DOHH2 (cell line): ENCODE data around the gene SIPA1L3.

Experiments used
- H3F3A ChIP-seq: fragments of 200-600 bp; sonication (generic), shearing (Covaris generic); 2 replicates; pipeline ENCODE4 v1.6.0; 2016; ENCODE audit warnings: antibody characterized with exemption, mild to moderate bottlenecking; ENCODE audit not compliant: control insufficient read depth, insufficient read depth
- H3K27ac ChIP-seq: fragments of 200-600 bp; sonication (generic); 2 replicates; pipeline ENCODE4 v1.5.1; 2014; ENCODE audit warnings: low read depth, mild to moderate bottlenecking, low read length, moderate library complexity
- H3K27me3 ChIP-seq: fragments of 200-600 bp; sonication (generic); 2 replicates; pipeline ENCODE4 v1.6.1; 2014; ENCODE audit warnings: mild to moderate bottlenecking, low read length, mixed read lengths; ENCODE audit not compliant: control insufficient read depth
- H3K36me3 ChIP-seq: fragments of 200-600 bp; sonication (generic); 2 replicates; pipeline ENCODE4 v1.6.1; 2014; ENCODE audit warnings: mild to moderate bottlenecking, low read length, moderate library complexity, mixed read lengths; ENCODE audit not compliant: control insufficient read depth
- H3K4me1 ChIP-seq: fragments of 200-600 bp; sonication (generic); 2 replicates; pipeline ENCODE4 v1.6.1; 2014; ENCODE audit warnings: mild to moderate bottlenecking, low read length, mixed read lengths; ENCODE audit not compliant: control insufficient read depth
- H3K4me2 ChIP-seq: fragments of 200-600 bp; sonication (generic); 2 replicates; pipeline ENCODE4 v1.6.0; 2014; ENCODE audit warnings: mild to moderate bottlenecking, low read length, moderate library complexity
- H3K4me3 ChIP-seq: fragments of 200-600 bp; sonication (generic); 2 replicates; pipeline ENCODE4 v1.5.1; 2014; ENCODE audit warnings: mild to moderate bottlenecking, low read length, mixed read lengths
- H3K79me2 ChIP-seq: fragments of 200-600 bp; sonication (generic); 2 replicates; pipeline ENCODE4 v1.6.1; 2014; ENCODE audit warnings: mild to moderate bottlenecking, low read length, mixed read lengths; ENCODE audit not compliant: control insufficient read depth
- H3K9me2 ChIP-seq: fragments of 200-600 bp; sonication (generic); replicated peaks from 2 replicates; pipeline ENCODE4 v1.6.1; 2014; ENCODE audit warnings: mild to moderate bottlenecking, low read length, mixed read lengths; ENCODE audit not compliant: control insufficient read depth
- H3K9me3 ChIP-seq: fragments of 200-600 bp; sonication (generic); 2 replicates; pipeline ENCODE4 v1.6.1; 2014; ENCODE audit warnings: antibody characterized with exemption, low read length, mixed read lengths; ENCODE audit not compliant: control insufficient read depth, insufficient read depth
- H4K20me1 ChIP-seq: fragments of 200-600 bp; sonication (generic); 2 replicates; pipeline ENCODE4 v1.6.0; 2014; ENCODE audit warnings: low read depth, mild to moderate bottlenecking, antibody characterized with exemption, low read length, moderate library complexity; ENCODE audit not compliant: control insufficient read depth, insufficient read depth
- EZH2phosphoT487 ChIP-seq: fragments of 200-600 bp; sonication (generic); IDR thresholded peaks from 2 replicates; pipeline ENCODE4 v1.6.1; 2017; ENCODE audit warnings: borderline replicate concordance, mild to moderate bottlenecking, antibody characterized with exemption, low read length, moderate library complexity, mixed read lengths
- TF ChIP-seq, protein P1 (sequence below): fragments of 200-600 bp; sonication (generic); IDR thresholded peaks from one replicate; pipeline ENCODE4 v1.5.1; 2014; ENCODE audit warnings: antibody characterized with exemption, mild to moderate bottlenecking, low read depth, low read length; ENCODE audit not compliant: poor library complexity, severe bottlenecking

The SIPA1L3 gene

DNA sequence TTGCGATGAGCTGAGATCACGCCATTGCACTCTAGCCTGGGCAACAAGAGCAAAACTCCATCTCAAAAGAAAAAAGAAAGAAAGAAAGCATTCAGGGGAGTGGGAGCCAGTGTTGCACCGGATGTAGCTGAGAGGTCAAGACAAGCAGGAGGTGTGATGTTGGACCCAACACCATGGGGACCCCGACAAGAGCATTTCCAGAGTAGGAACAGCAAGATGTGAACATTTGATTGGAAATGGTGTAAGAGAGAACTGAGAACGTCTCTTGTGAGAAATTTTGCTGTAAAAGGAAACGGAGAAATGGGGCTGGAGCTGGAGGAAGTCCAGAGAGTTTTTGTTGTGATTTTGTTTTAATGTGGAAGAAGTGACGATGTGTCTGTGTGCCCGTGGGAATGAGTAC, 332.8 kb downstream of the SIPA1L3 start:
- H3K36me3 ChIP-seq: no peaks in the 10 kb centered on the region
- H3K4me1 ChIP-seq: peaks cover 6% of the 10 kb centered on the region
- H3K27me3 ChIP-seq: no peaks in the 10 kb centered on the region
- H3K27ac ChIP-seq: no peak overlapping the region
- H3K9me2 ChIP-seq: no peaks in the 10 kb centered on the region
- no peak overlapping the region for H3K4me2 ChIP-seq
- no peak overlapping the region for H3K4me3 ChIP-seq
- H3K9me3 ChIP-seq: no peaks in the 10 kb centered on the region
- H3K79me2 ChIP-seq: no peaks in the 10 kb centered on the region
- no peak for TF ChIP-seq EZH2phosphoT487
- TF ChIP-seq, protein P1, sequence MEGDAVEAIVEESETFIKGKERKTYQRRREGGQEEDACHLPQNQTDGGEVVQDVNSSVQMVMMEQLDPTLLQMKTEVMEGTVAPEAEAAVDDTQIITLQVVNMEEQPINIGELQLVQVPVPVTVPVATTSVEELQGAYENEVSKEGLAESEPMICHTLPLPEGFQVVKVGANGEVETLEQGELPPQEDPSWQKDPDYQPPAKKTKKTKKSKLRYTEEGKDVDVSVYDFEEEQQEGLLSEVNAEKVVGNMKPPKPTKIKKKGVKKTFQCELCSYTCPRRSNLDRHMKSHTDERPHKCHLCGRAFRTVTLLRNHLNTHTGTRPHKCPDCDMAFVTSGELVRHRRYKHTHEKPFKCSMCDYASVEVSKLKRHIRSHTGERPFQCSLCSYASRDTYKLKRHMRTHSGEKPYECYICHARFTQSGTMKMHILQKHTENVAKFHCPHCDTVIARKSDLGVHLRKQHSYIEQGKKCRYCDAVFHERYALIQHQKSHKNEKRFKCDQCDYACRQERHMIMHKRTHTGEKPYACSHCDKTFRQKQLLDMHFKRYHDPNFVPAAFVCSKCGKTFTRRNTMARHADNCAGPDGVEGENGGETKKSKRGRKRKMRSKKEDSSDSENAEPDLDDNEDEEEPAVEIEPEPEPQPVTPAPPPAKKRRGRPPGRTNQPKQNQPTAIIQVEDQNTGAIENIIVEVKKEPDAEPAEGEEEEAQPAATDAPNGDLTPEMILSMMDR: no peak
- no peaks in the 10 kb centered on the region for H3F3A ChIP-seq
- no peaks in the 10 kb centered on the region for H4K20me1 ChIP-seq

DNA sequence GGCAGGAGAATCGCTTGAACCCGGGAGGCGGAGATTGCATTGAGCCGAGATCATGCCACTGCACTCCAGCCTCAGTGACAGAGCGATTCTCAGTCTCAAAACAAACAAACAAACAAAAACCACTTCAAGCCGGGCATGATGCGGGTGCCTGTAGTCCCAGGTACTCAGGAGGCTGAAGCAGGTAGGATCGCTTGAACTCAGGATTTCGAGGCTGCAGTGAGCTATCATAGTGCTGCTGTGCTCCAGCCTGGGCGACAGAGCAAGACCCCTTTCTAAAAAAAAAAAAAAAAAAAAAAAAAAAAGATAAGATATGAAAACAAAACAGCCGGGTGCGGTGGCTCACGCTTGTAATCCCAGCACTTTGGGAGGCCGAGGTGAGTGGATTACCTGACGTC, 336.3 kb downstream of the SIPA1L3 start:
- no peaks in the 10 kb centered on the region for H3K27me3 ChIP-seq
- TF ChIP-seq EZH2phosphoT487: no peak
- TF ChIP-seq, protein P1: no peak
- no peaks in the 10 kb centered on the region for H3K9me3 ChIP-seq
- H3K27ac ChIP-seq: no peak overlapping the region
- no peaks in the 10 kb centered on the region for H3K79me2 ChIP-seq
- H4K20me1 ChIP-seq: no peaks in the 10 kb centered on the region
- H3K4me3 ChIP-seq: peak overlapping the region; percentile 63
- H3K36me3 ChIP-seq: no peaks in the 10 kb centered on the region
- H3K4me1 ChIP-seq: peaks cover 6% of the 10 kb centered on the region
- peak overlapping the region; percentile 69 for H3K4me2 ChIP-seq
- no peaks in the 10 kb centered on the region for H3K9me2 ChIP-seq
- 0 out of 2 replicates have a peak, but pooled peaks cover 3% of the 10 kb centered on the region for H3F3A ChIP-seq

DNA sequence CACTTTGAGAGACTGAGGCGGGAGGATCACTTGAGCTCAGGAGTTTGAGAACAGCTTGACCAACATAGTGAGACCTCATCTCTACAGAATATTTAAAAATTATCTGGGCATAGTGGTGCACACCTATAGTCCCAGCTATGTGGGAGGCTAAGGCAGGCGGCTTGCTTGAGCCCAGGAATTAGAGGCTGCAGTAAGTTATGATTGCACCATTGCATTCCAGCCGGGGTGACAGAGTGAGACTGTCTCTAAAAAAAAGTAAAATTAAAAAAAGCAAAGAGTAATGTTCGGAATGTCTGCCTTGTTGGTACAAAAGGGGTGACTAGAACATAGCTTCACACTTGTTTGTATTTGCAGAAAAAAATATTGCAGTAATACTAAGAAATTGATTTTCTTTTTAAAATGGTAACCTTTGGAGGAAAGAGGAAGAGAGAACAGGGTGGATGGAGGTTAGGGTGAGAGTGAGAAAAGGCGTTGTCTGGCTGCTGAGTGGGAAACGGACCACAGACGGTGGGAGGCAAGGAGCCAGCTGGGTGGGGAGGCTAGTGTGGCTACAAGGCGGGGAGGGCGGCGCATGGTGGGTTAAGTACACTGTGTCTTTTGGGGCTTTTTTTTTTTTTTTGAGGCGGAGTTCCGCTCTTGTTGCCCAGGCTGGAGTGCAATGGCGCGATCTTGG, 339.0 kb downstream of the SIPA1L3 start:
- Histone ChIP-seq H4K20me1 (no peaks in the 10 kb centered on the region), H3K79me2 (no peaks in the 10 kb centered on the region), H3K27ac (no peak overlapping the region), H3K4me3 (no peak overlapping the region), H3K9me2 (no peaks in the 10 kb centered on the region), H3K4me2 (no peak overlapping the region), H3K4me1 (peaks cover 6% of the 10 kb centered on the region), H3F3A (0 out of 2 replicates have a peak, but pooled peaks cover 3% of the 10 kb centered on the region), H3K9me3 (no peaks in the 10 kb centered on the region), H3K27me3 (no peaks in the 10 kb centered on the region), H3K36me3 (no peaks in the 10 kb centered on the region)
- TF ChIP-seq, protein P1: no peak
- TF ChIP-seq EZH2phosphoT487: no peak
